NCI-H524 treated with DMSO at 0.1 percent for 48 hours (cell line): ENCODE measurements around the gene KIAA0513.

ENCODE experiments used
- DNase-seq: peaks from one replicate; lab custom pipeline; 2025; lab: John Stamatoyannopoulos, UW

Gene KIAA0513

DNA sequence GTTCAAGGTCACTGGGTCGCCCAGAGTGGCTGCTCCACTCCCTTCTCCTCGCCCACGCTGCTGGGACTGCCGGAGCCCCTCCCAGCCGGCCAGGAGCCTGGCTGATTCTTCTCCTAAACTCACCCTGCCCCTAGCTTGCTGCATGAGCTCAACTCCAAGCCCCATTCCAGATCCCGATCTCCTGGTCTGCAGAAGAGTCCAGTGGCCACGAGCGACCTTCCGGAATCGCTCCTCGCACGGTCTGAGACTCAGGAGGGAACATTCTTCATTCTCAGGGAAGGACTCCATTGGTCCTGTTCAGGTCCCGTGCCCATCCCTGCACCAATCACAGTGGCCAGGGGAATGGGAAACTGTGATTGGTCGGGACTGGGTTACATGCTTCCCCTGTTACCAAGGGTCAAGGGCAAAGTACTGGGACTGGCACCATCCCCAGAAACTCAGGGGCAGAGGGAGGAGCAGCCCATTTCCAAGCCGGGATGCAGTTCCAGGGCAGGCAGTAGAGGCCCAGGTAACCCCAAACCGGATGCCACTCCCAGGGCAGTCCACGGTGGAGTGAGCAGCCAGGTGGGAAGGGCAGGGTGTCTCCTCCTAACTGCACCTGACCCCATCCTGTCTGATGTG lies 109.2 kb downstream of the KIAA0513 start:
- DNase-seq, result no peak

DNA sequence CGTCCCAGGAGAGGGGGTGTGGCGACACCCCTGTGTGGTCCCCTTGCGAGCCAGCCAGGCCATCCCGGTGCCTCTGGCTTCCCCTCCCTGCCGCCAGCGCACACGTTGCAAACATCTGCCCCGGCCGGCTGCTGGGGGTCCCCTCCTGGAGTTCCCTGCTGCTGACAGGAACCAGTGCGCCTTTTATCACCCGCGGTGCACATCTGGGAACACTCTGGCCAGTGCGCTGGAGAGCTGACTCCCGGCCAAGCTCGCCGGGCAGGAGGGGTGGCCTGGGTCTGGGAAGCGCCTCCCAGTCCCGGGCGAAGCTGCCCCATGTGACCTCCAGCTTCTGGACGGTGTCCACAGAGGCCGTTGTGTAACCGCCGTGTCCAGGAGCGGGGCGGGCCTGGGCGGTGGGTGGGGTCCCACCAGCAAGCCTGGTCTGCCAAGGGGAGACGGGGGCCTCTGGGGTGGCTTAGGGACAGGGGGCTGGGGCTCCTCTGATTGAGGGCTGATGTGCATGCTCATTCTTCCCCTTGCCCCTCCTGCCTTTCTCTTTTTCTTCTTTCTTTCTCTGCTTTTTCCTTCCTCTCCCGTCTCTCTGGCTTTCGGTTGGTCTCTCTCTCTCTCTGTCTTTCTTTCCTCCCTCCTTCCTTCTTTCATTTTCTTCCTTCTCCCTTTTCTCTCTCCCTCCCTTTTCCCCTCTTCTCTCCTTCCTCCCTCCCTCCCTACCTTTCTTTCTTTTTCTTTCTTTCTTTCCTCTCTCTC lies 109.9 kb downstream of the KIAA0513 start:
- DNase-seq, result no peak

DNA sequence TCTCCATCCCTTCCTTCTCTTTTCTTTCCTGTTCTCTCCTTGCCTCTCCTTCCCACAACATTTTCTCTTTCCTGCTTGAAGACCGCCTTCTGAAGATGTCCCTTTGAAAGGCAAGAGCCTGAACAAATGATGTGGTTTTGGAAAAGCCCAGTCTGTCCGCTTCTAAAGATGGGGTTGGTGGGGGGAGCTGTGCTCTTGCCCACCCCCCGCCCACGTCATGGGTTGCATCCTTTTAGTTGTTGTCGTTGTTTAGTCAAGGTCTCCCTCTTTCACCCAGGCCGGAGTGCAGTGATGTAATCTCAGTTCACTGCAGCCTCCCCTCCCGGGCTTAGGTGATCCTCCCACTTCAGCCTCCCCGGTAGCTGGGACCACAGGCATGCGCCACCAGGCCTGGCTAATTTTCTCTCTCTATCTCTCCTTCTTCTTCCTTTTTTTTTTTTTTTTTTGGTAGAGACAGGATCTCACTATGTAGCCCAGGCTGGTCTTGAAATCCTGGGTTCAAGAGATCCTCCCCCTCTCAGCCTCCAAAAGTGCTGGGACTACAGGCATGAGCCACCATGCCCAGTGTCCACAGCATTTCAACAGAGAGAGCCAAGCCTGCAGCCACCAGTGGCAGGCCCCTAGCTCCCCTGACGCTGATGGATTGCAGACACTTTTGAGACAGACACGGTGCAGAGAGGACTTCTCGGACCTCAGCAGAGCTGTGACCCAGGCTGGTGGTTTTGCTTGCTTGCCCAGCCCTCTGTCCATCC lies 110.7 kb downstream of the KIAA0513 start:
- DNase-seq, result no peak

DNA sequence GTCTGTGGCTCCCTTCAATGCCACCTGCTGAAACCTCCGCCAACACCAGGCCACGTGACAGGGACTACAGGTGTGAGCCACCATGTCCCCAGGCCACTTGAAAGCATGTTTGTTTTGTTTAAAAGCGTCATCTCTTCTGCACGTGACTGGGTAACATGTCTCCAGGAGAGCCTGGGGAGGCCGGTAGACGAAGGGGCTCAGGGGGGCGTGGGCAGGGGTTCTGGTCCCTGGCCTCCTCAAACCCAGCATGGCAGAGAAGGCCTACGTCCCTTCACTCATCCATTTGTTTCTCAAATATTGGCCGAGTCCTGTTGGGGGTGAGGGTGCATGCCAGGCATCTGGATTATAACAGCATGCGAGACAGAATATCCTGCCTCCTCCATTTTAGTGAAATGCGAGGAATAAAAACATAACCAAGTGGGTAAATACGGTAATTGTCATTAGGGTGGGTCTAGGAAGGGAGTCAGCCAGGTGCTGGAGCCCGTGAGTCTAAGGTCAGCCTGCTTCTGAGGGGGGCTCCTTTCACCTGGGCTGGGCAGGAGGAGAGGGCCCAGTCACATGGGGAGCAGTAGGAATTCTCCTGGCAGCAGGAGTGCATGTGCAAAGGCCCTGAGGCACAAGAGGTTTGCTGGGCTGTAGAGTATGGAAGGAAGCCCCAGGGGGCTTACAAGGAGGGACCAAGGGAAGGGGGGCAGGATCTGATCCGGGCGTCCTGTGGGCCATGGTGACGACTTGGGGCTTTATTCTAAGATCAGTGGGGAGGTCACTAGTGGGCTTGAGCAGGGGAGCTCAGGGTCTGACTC lies 111.4 kb downstream of the KIAA0513 start:
- no peak for DNase-seq

DNA sequence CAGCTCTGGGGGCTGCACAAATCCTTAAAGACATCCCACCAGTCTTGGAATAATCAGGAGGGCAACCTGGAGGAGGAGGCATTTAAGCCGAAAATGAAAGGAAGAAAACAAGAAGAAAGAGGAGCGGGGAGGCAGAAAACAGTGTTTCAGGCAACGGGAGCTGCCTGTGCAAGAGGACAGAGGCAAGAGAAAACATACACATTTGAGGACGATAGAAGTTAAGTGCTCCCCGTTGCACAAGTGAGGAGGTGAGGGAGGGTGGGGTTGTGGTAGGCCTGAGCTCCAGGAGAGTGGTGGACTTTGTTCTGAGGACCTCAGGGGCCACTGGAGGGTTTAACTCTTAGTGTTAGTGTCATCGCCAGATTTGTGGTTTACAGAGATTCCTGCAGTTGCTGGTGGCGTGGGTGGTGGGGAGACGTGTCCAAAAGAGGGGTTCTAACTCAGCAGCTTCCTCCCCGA lies 112.3 kb downstream of the KIAA0513 start:
- no peak for DNase-seq

DNA sequence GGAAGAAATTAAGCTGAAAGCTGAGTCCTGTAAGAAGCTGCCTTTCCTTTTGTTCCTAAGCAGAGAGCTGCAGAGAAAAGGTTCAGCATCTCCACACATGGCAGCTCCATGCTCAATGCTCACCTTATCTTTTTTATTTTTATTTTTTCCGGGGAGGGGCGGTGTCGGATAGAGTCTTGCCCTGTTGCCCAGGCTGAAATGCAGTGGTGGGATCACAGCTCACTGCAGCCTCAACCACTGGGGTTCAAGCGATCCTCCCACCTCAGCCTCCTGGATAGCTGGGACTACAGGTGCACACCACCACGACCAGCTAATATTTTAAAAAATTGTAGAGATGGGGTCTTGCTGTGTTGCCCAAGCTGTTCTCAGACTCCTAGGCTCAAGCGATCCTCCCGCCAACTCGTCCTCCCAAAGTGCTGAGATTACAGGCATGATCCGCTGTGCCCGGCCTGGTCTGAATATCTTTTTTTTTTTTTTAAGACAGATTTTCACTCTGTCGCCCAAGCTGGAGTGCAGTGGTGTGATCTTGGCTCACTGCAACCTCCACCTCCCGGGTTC lies 112.9 kb downstream of the KIAA0513 start:
- no peak for DNase-seq

DNA sequence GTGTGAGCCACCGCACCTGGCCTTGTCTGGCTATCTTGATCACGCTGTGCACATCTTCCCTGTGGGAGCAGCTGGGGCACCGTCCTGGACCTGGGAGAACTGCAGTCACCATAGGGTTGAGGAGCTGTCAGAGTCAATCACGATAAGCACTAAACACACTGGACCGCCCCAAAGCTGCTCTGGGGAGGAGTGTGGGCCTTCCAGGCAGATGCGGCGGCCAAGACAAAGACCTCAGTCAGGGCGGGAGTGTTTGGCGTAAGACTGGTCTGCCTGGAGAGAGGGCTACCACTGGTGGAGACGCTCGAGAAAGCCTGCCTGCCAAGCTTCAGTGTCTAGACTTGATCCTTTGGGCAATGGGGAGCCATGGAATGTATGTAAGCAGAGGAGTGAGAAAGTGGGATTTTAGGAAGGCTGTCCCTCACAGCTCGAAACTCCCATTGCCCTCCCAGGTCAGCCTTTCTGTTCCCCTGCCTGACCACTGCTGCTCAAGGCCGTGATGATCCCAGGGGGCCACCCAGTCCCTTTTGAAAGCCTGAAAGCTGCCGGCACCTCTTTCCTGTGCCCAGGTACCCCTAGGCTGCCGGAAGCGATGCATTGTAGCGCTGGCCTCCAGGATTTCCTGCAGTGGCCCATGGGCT lies 114.0 kb downstream of the KIAA0513 start:
- no peak for DNase-seq

DNA sequence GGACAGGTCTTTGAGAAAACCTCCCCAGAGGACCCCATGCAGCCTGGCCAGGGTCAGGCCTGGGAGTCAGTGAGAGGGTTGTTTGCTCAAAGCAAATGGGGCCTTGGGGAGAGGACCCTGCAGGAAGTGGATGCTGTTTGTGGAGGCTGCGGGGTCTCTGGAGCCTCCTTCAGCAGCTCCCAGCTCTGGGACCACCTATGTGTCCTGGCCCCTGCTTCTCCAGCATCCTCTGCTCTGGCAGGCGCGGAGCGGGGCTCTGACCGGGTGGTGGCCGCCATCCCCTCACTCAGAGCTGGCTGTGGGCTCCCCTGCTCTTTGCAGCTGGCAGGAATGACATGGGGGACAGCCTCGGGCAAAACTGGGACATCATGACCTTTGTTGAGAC lies 114.5 kb downstream of the KIAA0513 start:
- DNase-seq, result no peak

DNA sequence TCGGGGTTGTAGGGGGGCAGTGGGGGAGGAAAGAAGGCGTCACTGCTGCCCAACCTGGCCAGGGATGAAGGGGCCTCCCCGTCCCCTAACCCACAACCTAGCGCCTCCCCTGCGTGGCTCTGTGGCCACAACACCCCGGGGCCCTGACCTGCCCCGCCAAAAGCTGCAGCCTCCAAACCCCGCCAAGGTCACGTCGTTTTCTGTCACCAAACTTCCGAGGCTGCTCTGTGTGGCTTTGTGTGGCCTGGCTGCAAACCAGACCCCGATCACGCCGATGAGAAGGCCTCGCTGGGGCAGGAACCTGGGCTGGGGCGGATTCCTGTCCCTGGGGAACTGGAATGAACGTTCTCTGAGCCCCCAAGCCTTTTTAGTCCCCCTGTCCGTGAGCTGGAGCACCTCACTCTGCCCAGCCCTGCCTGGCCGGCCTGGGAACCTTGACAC lies 115.2 kb downstream of the KIAA0513 start:
- no peak for DNase-seq
